HepG2 (cell line): ENCODE measurements around the gene AKR1C2. TPM values are rescaled to one million over a fixed set of nuclear protein-coding genes. Genes with fewer than 3 reads are reported as not detected.
"Not testable (repeated sequence)": the region's sequence is repeated elsewhere in the genome, so short reads cannot be mapped to it uniquely, and the experiment has no call there.

ENCODE experiments used
- ATAC-seq: fragments of 200-7000 bp; cut with Tn5 transposase; 3 replicates; pipeline ENCODE4 v1.9.1; 2020; ENCODE audit warnings: mild to moderate bottlenecking, moderate library complexity
- BruUV-seq: library from RNA; stranded (reverse); fragments of 400-500 nt; replicated peaks from 2 replicates; lab custom pipeline; 2021; lab: Mats Ljungman, UMichigan
- CTCF ChIA-PET: fragments of 300-600 bp; formaldehyde crosslinking; extraction: SDS; loops from one replicate; lab custom pipeline; 2021; ENCODE audit warnings: low total read pairs, inconsistent platforms, low intra/inter-chr PET ratio; lab: Yijun Ruan, JAX
- POLR2A ChIA-PET: fragments of 350-600 bp; sonication (Branson Sonifier 250); formaldehyde crosslinking; loops from one replicate; lab custom pipeline; 2020; ENCODE audit warnings: antibody characterized with exemption, inconsistent platforms; lab: Yijun Ruan, JAX
- DNase-seq: peaks from one replicate; pipeline ENCODE4 v3.0.0-alpha.2; 2015; ENCODE audit warnings: low spot score
- FAIRE-seq: peaks from 3 replicates; lab custom pipeline; 2011; peaks lifted over from hg19 to GRCh38; lab: Jason Lieb, UNC
- H2AFZ ChIP-seq: one replicate; pipeline ENCODE4 v1.6.1; 2011; ENCODE audit warnings: low read length, inconsistent platforms
- H3K27ac ChIP-seq: fragments of 300-600 bp; 3 replicates; pipeline ENCODE4 v1.8.0; 2011; ENCODE audit warnings: mixed run types, mild to moderate bottlenecking, mixed read lengths, low read length, inconsistent platforms; ENCODE audit not compliant: insufficient read depth; ENCODE audit errors: extremely low read length
- H3K27me3 ChIP-seq, 2 experiments: fragments of 200-600 bp in 1 of 2; 2 replicates in 1 of 2; 3 replicates in 1 of 2; pipeline versions ENCODE4 v1.6.0 to v1.8.0; 2011; ENCODE audit warnings: low read length in 2 of 2, mild to moderate bottlenecking in 2 of 2, moderate library complexity in 2 of 2, inconsistent platforms in 1 of 2; ENCODE audit not compliant: insufficient read depth in 2 of 2, control insufficient read depth in 1 of 2
- H3K36me3 ChIP-seq, 2 experiments: fragments of 200-600 bp in 1 of 2; replicated peaks in 1 of 2; 2 replicates in 1 of 2; 3 replicates in 1 of 2; pipeline versions ENCODE4 v1.5.1 to v1.8.0; 2011; ENCODE audit warnings: low read length in 2 of 2, inconsistent platforms in 1 of 2; ENCODE audit not compliant: insufficient read depth in 2 of 2, control insufficient read depth in 1 of 2
- H3K4me1 ChIP-seq: 2 replicates; pipeline ENCODE4 v1.5.1; 2012; ENCODE audit warnings: low read length, inconsistent platforms; ENCODE audit not compliant: insufficient read depth
- H3K4me2 ChIP-seq: 2 replicates; pipeline ENCODE4 v1.6.0; 2011; ENCODE audit warnings: low read depth, low read length, inconsistent platforms
- H3K4me3 ChIP-seq, 3 experiments: fragments of 200-600 bp in 1 of 3; sonication (generic), shearing (Covaris generic) in 1 of 3; replicated peaks in 1 of 3; 2 replicates each; pipeline ENCODE4 v1.5.1; 2011 to 2016; ENCODE audit warnings: low read length in 3 of 3, inconsistent platforms in 2 of 3, low read depth in 2 of 3, mild to moderate bottlenecking in 2 of 3, control low read depth in 1 of 3, mixed read lengths in 1 of 3; ENCODE audit not compliant: insufficient read depth in 1 of 3
- H3K79me2 ChIP-seq: one replicate; pipeline ENCODE4 v1.6.1; 2011; ENCODE audit warnings: low read length, inconsistent platforms; ENCODE audit not compliant: insufficient read depth
- H3K9ac ChIP-seq: 2 replicates; pipeline ENCODE4 v1.6.0; 2011; ENCODE audit warnings: mild to moderate bottlenecking, low read depth, low read length, inconsistent platforms; ENCODE audit not compliant: insufficient read depth
- H3K9me3 ChIP-seq: 2 replicates; pipeline ENCODE4 v1.5.1; 2012; ENCODE audit warnings: mild to moderate bottlenecking, low read length
- H4K20me1 ChIP-seq: 2 replicates; pipeline ENCODE4 v1.6.0; 2011; ENCODE audit warnings: inconsistent platforms, mild to moderate bottlenecking, low read length, moderate library complexity; ENCODE audit not compliant: insufficient read depth
- BCL6 ChIP-seq: IDR thresholded peaks from 2 replicates; pipeline ENCODE4 v1.6.1; 2016; ENCODE audit warnings: missing genetic modification reagents, missing compliant biosample characterization
- FOSL2 ChIP-seq: sonication (generic); formaldehyde crosslinking; IDR thresholded peaks from 2 replicates; pipeline ENCODE4 v1.4.0; 2020; ENCODE audit warnings: missing genetic modification reagents
- GATAD2A ChIP-seq: IDR thresholded peaks from 2 replicates; pipeline ENCODE4 v1.6.1; 2016
- ISL2 ChIP-seq: sonication (generic); formaldehyde crosslinking; IDR thresholded peaks from 2 replicates; pipeline ENCODE4 v1.5.0; 2020; ENCODE audit warnings: missing genetic modification reagents
- MAFK ChIP-seq, 2 experiments: IDR thresholded peaks in 1 of 2; conservative IDR thresholded peaks in 1 of 2; 2 replicates each; pipeline ENCODE4 v1.6.1; 2011; ENCODE audit warnings: improper control_type of control experiment in 2 of 2, low read length in 2 of 2
- NCOA2 ChIP-seq: sonication (generic); formaldehyde crosslinking; IDR thresholded peaks from 2 replicates; pipeline ENCODE4 v1.8.0; 2022; ENCODE audit warnings: inconsistent platforms
- NFE2L2 ChIP-seq: fragments of 150-350 bp; IDR thresholded peaks from 2 replicates; pipeline ENCODE4 v1.6.1; 2014; ENCODE audit warnings: low read length
- RARA ChIP-seq: IDR thresholded peaks from 2 replicates; pipeline ENCODE4 v1.6.1; 2016; ENCODE audit warnings: missing genetic modification reagents, missing compliant biosample characterization
- SAP130 ChIP-seq: IDR thresholded peaks from 2 replicates; pipeline ENCODE4 v1.6.1; 2016; ENCODE audit warnings: low read depth
- SOX13 ChIP-seq, 3 experiments: fragments of 450-650 bp in 1 of 3; sonication (generic) in 1 of 3; formaldehyde crosslinking in 1 of 3; IDR thresholded peaks in 2 of 3; conservative IDR thresholded peaks in 1 of 3; 2 replicates each; pipeline versions ENCODE4 v1.5.0 to v1.6.1; 2016 to 2020; ENCODE audit warnings: antibody characterized with exemption in 1 of 3, mild to moderate bottlenecking in 1 of 3, missing compliant biosample characterization in 1 of 3, missing genetic modification reagents in 1 of 3, moderate library complexity in 1 of 3
- SOX6 ChIP-seq, 2 experiments: fragments of 450-650 bp in 1 of 2; sonication (generic) in 1 of 2; formaldehyde crosslinking in 1 of 2; IDR thresholded peaks; 2 replicates each; pipeline versions ENCODE4 v1.4.0 to v1.6.1; 2017 to 2020; ENCODE audit warnings: antibody characterized with exemption in 1 of 2, mild to moderate bottlenecking in 1 of 2, missing genetic modification reagents in 1 of 2
- WGBS: methylation state at CpG from one replicate; pipeline ENCODE4 v1.1.6; 2017; ENCODE audit warnings: low lambda C conversion rate; 5-methylcytosine and 5-hydroxymethylcytosine counted together
- in situ Hi-C: cut with HindIII; loops from 2 replicates; pipeline ENCODE4 v1.10.0; 2017; ENCODE audit warnings: low pct_unique_long_range_greater_than_20kb; ENCODE audit not compliant: extremely low pct_ligation_motif_present
- intact Hi-C: fragments of 100-400 bp; cut with micrococcal nuclease; formaldehyde crosslinking; loops from one replicate; pipeline ENCODE4 v1.10.0; 2022; ENCODE audit not compliant: unreplicated experiment
- polyA plus RNA-seq, 8 experiments: library from polyadenylated mRNA; depleted of rRNA in 3 of 8; stranded (reverse) in 7 of 8; unstranded in 1 of 8; fragments of >200 nt; fragmentation: Illumina TruSeq in 4 of 8; extraction: Trizol in 4 of 8; gene quantifications; 2 replicates each; pipeline versions ENCODE4 v1.2.1 to v1.2.3, GENCODE V29; 2011 to 2016; ENCODE audit warnings: low read depth in 4 of 8, missing spikeins in 1 of 8, mixed read lengths in 1 of 8; ENCODE audit not compliant: insufficient read depth in 1 of 8
- total RNA-seq, 5 experiments: library from RNA; depleted of rRNA; stranded (reverse); fragments of >200 nt; fragmentation: Illumina TruSeq; extraction: Trizol; gene quantifications; 2 replicates each; pipeline ENCODE4 v1.2.3, GENCODE V29; 2016; ENCODE audit warnings: low read depth in 1 of 5

Gene AKR1C2
- total and polyA plus RNA-seq, 2 of the 13 experiments (the other 11 are each of a cell fraction or from before 2014, with no cell fraction given), result 140 to 900 TPM

DNA sequence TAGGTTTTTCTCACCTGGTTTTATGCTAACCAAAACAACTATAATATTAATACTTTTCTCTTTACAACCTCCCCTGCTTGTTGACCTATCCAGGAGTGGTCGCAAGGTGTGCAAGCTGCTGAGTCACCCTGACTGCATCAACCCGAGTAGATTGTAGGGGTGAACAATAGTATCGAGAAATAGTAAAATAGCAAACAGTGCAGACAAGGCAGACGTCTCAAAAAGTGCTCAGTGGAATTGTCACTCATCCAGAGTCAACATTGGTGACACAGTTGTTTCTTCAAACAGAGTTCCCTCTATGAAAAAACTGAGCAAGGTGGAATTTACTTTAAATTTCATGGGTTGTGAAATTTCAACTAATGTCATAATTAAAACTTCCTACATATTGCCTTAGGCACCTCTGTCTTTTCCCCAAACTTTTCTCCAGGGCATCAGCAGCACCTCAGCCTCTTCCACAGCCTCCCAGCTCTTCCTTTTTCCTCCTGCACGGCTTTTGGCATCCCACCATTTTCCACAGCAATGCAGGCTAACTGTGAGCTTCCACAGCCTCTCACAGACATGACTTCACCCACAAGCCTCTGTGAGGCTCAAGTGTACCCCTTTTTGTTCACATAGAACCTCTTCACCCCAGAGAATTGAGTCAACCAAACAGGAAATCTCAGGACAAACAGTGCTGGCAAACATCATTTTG, 46.6 kb downstream of the AKR1C2 start (continued):
- TF ChIP-seq NCOA2 (CRISPR knock-in tag) (peak; percentile 56; the same call in 1 of the 2 replicates), RARA (CRISPR knock-in tag) (0 out of 2 replicates have a peak, but pooled peaks have one; percentile 8), SOX6 (CRISPR knock-in tag; IDR thresholded peaks at IDR 0.05) (peak; percentile 58; the same call in 1 of the 2 replicates), MAFK (conservative IDR thresholded peaks at IDR 0.05 in 1 of 2, IDR thresholded peaks at IDR 0.05 in 1 of 2; ENCODE audit: low read length in 2 of 2) (peak; percentile 19 to 41; a peak in 1 of 4 replicates), GATAD2A (peak; percentile 72), SAP130 (CRISPR knock-in tag) (0 out of 2 replicates have a peak, but pooled peaks have one; percentile 33), NFE2L2 (peak; percentile 92), ISL2 (CRISPR knock-in tag) (0 out of 2 replicates have a peak, but pooled peaks have one; percentile 18), SOX13 (IDR thresholded peaks at IDR 0.05) (peak; percentile 65; the same call in 1 of the 2 replicates), SOX13 (CRISPR knock-in tag; conservative IDR thresholded peaks at IDR 0.05 in 1 of 2, IDR thresholded peaks at IDR 0.05 in 1 of 2) (peak in 1 of 2 experiments; percentile 76; a peak in 2 of 4 replicates), BCL6 (CRISPR knock-in tag) (peak; percentile 33; the same call in 1 of the 2 replicates), FOSL2 (CRISPR knock-in tag) (peak; percentile 81)
- not testable (repeated sequence) for TF ChIP-seq SOX6 (IDR thresholded peaks at IDR 0.05)

DNA sequence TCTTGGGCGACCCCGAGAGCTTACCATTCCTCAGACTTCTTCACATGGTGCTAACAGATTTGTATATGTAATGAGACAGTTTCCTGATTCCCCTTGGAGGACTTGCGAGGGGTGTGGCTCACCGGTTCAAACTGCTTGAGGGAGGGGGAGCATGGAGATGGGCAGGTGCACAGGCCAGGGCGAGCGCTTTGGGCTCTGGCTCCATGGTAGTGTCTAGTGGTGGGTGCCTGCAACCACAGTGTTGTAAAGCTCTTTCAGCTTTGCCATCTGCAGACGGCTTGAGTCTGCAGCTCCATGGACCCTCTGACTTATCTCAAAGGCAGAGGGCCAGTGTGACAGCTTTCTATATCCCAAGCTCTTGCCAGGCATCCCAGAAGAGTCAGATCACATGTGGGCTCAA, 47.6 kb downstream of the AKR1C2 start:
- DNase-seq, H3K79me2 ChIP-seq, in situ Hi-C loops, H3K4me3 ChIP-seq, H3K4me2 ChIP-seq, H3K9me3 ChIP-seq, POLR2A ChIA-PET, CTCF ChIA-PET, BruUV-seq, H4K20me1 ChIP-seq, intact Hi-C loops, H3K36me3 ChIP-seq, H3K9ac ChIP-seq, H2AFZ ChIP-seq, H3K27me3 ChIP-seq: not testable (repeated sequence)
- Histone ChIP-seq H3K27ac (peak overlapping the region; percentile 9), H3K4me1 (peaks cover 65% of the 10 kb centered on the region)
- WGBS, result 100% methylated on average over 4 of the region's 7 CpGs
- FAIRE-seq, result peak; percentile 76
- ATAC-seq, result peak; percentile 31; the same call in 2 of the 3 replicates
